Uterus (tissue), 2 donors: ENCODE results near the gene POU4F1.

Experiments
- POLR2A ChIP-seq, 2 donors: fragments of 450-650 bp; IDR thresholded peaks; one replicate each; pipeline ENCODE4 v1.6.1; 2016; ENCODE audit warnings: antibody characterized with exemption in 2 of 2, mild to moderate bottlenecking in 1 of 2, moderate library complexity in 1 of 2
- TF ChIP-seq, protein P1 (sequence below), 4 experiments: fragments of 200-600 bp in 2 of 4; fragments of 450-650 bp in 2 of 4; sonication (generic) in 2 of 4; IDR thresholded peaks; one replicate each; pipeline ENCODE4 v1.5.1; 2016 to 2019; ENCODE audit warnings: antibody characterized with exemption in 4 of 4, mild to moderate bottlenecking in 2 of 4, moderate library complexity in 1 of 4

DNA sequence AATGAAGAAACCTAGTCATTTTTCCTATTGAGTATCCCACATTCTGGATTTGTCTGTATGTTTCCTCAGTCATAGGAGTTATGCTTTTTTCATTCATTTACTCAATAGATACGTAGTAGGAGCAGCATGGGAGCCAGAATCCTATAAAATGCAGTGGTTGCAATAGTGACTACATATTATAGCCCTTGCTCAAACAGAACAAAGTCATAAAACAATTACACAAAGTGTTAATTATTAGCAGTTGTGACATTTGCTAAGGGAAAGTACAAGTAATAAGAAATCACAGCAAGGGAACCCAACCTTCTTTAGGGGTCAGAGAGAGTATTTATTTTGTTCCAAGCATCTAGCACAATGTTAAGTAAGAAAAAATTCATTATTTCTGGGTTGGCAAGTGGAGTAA, 27.7 kb upstream of the POU4F1 start:
- TF ChIP-seq POLR2A (IDR thresholded peaks at IDR 0.05) = no peak
- TF ChIP-seq, protein P1, sequence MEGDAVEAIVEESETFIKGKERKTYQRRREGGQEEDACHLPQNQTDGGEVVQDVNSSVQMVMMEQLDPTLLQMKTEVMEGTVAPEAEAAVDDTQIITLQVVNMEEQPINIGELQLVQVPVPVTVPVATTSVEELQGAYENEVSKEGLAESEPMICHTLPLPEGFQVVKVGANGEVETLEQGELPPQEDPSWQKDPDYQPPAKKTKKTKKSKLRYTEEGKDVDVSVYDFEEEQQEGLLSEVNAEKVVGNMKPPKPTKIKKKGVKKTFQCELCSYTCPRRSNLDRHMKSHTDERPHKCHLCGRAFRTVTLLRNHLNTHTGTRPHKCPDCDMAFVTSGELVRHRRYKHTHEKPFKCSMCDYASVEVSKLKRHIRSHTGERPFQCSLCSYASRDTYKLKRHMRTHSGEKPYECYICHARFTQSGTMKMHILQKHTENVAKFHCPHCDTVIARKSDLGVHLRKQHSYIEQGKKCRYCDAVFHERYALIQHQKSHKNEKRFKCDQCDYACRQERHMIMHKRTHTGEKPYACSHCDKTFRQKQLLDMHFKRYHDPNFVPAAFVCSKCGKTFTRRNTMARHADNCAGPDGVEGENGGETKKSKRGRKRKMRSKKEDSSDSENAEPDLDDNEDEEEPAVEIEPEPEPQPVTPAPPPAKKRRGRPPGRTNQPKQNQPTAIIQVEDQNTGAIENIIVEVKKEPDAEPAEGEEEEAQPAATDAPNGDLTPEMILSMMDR (IDR thresholded peaks at IDR 0.05) = no peak
